NCI-H2227 (cell line): ENCODE results near the gene HIP1.
"Not testable (repeated sequence)": the region's sequence is repeated elsewhere in the genome, so short reads cannot be mapped to it uniquely, and the experiment has no call there.

ENCODE experiments used
- DNase-seq: peaks from one replicate; lab custom pipeline; 2025; ENCODE audit not compliant: unreplicated experiment; lab: John Stamatoyannopoulos, UW

The HIP1 gene

DNA sequence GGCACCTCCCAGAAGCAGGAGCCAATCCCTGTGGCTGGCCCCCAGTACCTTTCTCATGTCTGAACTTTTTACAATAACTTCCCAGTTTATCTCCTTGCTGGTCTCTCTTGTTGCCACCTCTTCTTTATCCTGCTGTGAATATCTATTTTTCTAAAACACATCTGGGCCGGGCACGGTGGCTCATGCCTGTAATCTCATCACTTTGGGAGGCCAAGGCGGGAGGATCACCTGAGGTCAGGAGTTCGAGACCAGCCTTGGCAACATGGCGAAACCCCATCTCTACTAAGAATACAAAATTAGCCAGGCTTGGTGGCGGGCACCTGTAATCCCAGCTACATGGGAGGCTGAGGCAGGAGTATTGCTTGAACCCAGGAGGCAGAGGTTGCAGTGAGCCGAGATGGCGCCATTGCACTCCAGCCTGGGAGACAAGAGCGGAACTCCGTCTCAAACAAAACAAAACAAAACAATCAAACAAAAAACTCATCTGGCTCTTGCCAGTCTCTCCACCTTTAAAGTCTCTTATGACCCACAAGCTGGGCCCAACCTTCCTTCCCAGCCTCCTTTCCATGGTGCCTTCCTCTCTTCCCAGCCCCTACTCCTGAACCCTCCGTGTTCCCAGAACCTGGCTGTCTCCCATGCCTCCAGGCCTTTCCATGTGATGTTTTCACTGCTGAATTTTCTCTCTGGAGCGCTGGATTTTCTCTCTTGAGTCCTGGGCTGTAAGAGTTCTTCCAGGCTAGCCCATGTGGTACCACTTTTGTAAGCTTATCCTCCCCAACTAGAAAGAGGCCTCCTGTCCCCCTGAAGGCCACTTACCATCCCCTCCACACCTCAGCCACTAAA is 51.3 kb downstream of the HIP1 start:
- no peak for DNase-seq

DNA sequence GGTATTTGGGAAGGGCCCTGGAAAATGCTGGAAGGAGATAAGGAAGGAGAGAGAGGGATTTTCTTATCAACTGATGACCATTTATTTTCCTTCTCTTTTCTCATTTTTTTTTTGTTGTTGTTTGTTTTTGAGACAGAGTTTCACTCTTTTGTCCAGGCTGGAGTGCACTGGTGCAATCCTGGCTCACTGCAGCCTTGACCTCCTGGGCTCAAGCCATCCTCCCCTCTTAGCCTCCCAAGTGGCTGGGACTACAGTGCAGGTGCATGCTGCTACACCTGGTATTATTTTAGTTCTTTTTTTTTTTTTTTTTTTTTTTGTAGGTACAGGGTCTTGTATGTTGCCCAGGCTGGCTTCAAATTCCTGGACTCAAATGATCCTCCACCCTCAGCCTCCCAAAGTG is 52.2 kb downstream of the HIP1 start:
- no peak for DNase-seq

DNA sequence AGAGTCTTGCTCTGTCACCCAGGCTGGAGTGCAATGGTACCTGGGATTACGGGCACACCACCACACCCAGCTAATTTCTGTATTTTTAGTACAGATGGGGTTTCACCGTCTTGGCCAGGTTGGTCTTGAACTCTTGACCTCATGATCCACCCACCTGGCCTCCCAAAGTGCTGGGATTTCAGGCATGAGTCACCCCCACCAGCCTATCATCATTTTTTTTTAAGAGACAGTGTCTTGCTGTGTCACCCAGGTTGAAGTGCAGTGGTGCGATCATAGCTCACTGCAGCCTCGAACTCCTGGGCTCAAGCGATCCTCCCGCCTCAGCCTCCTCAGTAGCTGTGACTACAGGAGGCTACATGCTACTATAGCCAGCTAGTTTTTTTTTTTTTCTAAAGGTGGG is 56.7 kb downstream of the HIP1 start:
- DNase-seq = not testable (repeated sequence)

DNA sequence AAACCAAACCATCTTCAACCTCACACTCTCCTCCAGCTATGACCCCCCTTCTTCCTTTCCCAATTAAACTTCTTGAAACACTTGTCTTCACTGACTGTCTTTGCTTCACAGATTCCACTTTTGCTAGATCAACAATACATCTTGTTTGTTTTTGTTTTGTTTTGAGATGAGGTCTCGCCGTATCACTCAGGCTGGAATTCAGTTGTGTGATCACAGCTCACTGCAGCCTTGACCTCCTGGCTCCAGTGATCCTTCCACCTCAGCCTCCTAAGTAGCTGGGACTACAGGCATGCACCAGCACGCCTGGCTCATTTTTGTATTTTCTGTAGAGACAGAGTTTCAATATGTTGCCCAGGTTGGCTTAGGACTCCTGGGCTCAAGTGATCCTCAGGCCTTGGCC is 59.7 kb downstream of the HIP1 start:
- no peak for DNase-seq

DNA sequence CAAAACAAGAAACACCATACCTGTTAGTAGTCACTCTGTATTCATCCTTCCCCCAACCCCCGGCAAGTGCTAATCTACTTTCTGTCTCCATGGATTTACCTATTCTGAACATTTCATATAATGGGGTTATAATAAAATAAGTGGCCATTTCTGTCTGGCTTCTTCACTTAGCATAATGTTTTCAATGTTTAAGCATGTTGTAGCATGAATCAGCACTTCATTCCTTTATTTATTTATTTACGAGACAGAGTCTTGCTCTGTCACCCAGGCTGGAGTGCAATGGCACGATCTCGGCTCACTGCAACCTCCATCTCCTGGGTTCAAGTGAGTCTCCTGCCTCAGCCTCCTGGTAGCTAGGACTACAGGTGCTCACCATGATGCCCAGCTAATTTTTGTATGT is 69.2 kb downstream of the HIP1 start:
- no peak for DNase-seq

DNA sequence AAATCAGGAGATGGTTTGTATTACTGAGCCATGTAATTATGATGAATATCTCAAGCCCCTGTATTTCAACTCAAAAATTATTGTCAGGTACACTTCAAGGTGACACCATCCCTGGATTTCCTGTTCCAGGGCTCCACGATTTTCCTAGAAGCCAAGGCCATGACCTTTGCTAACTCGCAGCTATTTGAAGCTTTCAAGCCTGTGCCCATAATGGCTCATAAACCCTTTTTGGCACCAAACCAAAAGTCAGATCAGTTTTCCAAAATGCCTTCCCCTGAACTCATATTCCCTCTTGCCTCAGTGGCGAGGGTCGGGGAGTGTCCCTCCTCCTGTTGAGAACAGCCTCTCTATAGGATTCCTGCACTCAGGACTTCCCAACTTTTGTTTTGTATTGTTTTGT is 70.8 kb downstream of the HIP1 start:
- no peak for DNase-seq

DNA sequence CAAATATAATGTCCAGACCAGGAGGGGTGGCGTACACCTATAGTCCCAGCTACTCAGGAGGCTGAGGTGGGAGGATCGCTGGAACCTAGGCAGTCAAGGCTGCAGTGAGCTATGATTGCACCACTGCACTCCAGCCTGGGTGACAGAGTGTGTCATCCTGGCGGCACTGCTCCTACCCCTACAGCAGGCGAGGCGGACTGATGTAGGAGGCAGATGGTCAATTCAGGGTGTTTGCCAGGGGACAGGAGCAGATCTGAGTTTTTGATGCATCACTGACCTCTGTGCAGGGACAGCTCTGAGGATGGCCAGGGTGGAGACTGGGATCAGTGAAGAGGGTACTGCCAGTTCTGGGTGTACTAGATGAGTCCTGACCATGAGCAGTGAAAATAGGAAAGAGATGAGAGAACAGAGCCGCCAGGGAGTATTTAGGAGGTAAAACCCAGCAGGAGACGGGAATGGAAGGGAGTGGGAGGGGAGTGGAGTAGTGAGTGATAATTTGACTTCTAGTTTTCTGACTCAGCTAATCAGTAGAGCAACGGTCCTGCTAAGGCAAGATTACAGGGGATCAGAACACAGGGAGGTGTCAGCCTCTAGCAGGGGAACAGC is 75.3 kb downstream of the HIP1 start:
- DNase-seq = no peak

DNA sequence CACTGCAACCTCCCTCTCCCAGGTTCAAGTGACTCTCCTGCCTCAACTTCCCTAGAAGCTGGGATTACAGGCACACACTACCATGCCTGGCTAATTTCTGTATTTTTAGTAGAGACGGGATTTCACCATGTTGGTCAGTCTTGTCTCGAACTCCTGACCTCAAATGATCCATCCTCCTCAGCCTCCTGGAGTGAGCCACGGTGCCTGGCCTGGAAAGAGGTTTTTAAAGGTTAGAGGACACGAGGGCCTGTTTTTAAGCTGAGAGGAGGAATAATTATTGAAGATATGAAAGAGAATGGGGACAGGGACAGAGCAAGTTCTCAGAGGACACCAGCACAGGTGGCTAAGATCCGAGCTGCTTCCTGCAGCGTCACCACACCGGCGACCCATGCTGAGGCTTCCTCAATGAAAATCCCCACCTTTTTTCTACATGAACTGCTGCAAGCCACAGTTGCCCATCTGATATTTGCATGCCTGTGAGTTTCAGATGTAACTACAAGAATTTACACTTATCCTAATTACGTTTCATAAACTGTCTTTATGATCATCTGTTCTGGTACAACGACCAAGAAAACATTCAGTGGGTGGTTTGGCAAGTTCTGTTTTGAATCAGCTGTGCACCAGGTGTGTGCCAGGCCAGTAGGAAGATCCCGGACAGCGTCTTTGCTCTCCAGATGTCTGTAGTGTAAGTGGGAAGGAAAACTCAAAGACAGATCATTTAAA is 76.0 kb downstream of the HIP1 start:
- no peak for DNase-seq

DNA sequence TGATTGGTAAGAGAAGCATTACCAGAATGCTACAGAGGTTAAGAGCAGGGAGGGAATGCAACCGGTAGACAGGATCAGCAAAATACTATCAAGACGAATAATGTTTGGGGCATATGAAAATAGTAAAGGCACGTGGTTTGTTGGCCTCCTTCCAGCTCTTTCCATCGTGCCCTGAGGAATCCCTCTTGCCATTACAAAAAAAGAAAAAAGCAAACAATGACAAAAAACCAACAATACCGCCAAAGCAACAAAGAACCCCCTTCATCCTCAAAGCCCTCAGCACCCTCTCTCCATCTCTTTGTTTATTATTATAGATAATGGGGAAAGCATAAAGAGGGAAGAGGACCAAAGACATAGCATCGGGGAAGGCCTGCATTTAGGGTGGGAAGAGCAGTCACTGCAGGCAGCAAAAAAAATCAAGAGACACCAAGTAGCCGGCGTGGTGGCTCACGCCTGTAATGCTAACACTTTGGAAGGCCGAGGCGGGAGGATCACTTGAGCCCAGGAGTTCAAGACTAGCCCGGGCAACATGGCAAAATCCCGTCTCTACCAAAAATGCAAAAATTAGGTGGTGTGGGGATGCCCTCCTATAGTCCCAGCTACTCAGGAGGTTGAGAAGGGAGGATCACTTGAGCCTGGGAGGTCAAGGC is 78.0 kb downstream of the HIP1 start:
- DNase-seq = peak; percentile 33

DNA sequence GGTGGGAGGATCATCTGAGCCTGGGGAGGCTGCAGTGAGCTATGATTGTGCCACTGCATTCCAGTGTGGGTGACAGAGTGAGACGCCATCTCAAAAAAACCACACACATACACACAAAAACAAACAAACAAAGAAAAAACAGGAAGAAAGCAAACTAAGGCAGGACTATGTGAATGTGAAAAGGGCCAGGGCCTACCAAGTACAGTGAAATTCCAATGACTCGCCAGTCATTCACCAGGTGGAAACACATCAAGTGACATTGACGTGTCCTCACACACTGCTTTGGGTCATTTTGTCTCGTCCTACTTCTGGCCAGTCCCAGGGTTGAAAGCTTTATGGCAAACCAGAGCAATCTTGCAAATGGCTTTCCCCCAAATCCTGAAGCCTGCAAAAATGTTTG is 79.9 kb downstream of the HIP1 start:
- DNase-seq = no peak

DNA sequence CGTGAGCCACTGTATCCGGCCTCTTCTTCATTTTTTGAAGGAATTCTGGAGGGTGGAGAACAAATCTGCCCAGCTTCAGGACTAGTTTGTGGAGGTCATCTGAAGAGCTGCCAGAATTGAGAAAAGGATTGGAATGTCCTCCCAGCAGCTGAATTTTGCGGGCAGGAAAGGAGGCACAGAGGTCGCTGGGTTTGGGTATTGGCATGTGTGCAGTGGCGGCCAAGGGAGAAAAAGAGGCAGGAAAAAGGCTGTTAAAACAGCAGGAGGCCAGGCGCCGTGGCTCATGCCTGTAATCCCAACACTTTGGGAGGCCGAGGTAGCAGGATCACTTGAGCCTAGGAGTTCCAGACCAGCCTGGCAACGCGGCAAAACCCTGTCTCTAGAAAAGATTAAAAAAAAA is 80.4 kb downstream of the HIP1 start:
- no peak for DNase-seq

DNA sequence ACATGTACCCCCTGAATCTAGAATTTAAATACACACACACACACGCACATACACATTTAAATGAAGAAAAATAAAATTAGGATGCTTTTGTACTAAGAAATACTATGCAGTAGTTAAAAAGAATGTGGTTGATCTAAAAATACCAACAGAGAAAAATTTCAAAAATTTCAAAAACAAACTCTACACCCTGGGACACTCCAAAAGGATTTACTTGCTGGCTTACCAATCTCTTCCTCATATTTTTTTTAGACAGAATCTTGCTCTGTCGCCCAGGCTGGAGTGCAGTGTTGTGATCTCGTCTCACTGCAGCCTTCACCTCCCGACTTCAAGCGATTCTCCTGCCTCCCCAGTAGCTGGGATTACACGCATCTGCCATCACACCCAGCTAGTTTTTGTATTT is 80.9 kb downstream of the HIP1 start:
- no peak for DNase-seq

DNA sequence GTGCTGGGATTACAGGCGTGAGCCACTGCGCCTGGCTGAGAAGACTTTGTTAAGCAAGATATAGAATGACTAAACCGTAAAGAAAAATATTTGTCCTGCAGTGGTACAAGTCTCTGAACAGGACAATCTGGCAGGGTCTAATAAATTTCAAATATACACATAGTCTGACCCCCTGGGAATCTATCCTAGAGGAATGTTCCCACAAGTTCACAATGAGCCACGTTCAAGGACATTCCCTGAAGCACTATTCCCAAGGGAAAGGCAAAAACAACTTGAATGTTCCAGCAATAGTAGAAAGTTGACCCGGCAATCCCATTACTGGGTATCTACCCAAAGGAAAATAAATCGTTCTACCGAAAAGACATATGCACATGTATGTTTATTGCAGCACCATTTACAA is 82.0 kb downstream of the HIP1 start:
- no peak for DNase-seq

DNA sequence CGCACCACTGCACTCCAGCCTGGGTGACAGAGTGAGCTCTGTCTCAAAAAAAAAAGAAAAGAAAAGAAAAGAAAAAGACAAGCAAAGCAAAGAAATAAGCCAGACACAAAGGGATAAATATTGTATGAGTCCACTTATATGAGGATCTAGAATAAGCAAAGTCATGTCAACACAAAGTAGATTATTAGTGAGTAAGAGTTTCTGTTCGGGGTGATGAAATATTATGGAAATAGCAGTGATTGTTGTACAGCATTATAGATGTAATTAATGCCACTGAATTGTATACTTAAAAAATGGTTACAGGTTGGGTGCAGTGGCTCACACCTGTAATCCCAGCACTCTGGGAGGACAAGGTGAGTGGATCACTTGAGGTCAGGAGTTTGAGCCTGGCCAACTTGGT is 83.2 kb downstream of the HIP1 start:
- DNase-seq = no peak

DNA sequence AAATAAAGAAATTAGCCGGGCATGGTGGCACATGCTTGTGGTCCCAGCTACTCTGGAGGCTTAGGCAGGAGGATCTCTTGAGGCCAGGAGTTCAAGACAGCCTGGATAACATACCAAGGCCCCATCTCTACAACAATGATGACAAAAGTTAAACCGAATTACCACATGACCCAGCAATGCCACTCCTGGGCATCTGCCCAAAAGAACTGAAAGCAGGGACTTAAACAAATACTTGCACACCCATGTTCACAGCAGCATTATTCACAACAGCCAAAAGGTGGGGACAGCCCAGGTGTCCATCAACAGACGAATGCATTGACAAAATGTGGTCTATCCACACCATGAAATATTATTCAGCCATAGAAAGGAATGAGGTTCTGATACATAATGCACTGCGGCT is 83.9 kb downstream of the HIP1 start:
- DNase-seq = no peak

DNA sequence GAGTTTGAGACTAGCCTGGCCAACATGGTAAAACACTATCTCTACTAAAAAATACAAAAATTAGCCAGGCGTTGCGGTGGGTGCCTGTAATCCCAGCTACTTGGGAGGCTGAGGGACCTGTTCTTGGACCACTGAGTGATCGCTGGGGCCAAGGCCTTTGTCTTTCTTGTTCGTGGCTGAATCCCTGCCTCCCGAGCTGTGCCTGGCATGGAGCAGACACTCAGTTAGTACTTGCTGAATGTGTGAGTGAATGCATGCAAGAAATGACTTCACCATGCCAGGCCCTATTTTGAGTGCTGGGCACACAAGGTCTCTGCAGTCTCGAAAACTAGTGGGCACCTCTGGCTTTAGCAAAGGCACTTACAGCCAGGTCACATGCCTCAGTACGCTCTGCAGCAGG is 85.1 kb downstream of the HIP1 start:
- DNase-seq = no peak

DNA sequence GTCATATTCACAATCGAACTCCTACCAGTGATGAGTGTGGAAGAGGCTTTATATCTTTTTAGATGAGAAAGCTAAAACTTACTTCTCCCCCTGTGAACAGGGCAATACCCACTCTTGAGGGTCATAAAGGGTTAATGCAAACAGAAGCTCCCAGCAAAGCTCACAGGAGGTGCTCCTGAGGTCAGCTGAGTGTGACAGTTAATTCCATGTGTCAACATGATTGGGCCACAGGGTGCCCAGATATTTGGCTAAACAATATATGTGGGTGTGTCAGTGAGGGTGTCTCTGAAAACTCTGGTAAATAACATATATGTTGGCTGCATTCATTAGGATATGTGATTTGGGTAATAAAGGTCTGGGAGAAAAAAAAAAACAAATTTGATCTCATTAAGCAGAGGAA is 86.0 kb downstream of the HIP1 start:
- no peak for DNase-seq

DNA sequence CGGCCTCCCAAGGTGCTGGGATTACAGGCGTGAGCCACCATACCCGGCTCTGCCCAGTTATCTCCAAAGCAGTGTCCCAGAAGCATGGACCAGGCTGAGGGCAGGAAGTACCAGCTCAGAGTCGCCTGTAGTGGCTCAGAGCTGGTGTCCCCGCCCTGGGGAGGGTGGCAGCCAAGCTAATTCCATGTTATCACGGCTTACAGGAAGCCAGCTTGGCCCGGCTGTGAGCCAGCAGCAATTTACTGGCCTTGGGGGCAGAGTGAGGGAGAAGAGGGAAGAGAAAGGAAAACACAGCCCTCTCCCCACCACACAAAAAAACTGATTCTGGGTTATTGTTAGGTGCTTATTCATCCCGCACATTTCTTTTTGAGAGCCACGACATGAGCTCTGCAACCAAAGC is 88.1 kb downstream of the HIP1 start:
- peak; percentile 64 for DNase-seq

DNA sequence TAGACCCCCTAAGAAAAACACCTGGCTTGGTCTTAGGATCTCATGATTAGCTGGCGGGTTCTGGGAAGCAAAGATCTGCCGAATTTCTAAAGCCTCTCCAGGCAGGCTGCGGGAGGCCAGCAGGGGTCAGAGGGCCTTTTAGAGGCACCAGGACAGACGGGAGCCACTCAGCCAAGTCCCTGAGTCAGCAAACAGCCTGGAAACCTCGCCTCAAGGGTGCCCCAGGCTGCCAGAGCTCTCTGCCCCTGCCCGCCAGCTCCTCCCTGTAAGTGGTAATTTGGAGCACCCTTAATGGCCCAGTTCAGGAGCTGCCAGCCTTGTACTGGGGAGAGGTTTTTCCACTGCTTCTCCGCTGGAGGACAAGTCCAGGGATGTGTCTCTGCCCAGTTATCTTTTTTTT is 88.7 kb downstream of the HIP1 start:
- DNase-seq = peak; percentile 42

DNA sequence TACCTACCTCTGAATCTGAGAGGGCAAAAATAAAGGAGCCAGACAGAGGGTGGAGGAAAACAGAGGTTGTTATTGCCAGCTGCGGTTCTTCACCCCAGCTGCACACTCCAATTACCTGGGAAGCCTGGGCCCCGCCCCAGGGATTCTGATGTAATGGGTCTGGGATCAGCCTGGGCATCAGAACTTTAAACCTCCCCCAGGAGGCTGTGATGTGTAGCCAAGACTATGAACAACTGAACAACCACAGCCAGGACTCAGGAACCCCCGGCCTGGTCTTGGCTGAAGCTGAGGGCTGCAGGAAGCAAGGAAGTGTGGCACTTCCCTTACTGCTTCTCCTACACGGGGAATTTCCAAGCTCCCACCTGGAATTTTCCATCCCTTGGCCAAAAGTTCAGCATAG is 89.3 kb downstream of the HIP1 start:
- peak; percentile 76 for DNase-seq

DNA sequence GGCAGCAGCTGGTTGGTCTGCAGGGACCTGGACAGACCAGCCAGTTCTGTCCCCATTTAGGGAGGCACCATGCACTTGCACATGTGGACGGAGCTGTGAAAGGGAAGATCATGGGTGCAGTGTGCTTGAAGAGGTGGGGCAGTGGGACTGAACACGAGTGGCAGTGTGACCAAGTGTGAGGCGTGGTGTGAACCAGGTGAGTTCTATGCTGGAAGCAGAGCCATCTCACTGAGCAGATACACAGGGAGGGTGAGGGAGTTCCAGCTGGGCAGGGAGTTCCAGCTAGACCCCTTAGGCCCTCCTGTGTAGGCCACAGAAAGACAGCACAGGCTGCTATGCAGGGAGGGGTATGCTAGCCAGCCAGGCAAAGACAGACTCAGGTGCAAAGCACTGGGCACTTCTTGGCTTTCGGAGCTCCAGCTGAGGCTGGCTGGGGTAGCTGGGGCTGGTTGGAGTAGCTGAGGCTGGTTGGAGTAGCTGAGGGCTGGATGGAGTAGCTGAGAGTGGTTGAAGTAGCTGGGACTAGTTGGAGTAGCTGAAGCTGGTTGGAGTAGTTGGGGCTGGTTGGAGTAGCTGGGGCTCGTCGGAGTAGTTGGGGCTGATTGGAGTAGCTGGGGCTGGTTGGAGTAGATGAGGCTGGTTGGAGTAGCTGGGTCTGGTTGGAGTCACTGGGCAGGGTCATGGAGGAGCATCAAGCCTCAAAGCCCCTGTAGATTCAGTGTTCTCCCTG is 90.9 kb downstream of the HIP1 start:
- DNase-seq = no peak
